WTC11 (cell line): Measurements from ENCODE around the gene ZNF787. TPM values are rescaled to one million over a fixed set of nuclear protein-coding genes. Genes with fewer than 3 reads are reported as not detected.

Source experiments
- ATAC-seq: fragments of 200-7000 bp; cut with Tn5 transposase; 2 replicates; pipeline ENCODE4 v1.10.0; 2021; ENCODE audit warnings: mild to moderate bottlenecking, moderate library complexity
- CTCF ChIA-PET: fragments of 300-600 bp; sonication (Branson Sonifier 250); formaldehyde crosslinking; loops from one replicate; lab custom pipeline; 2021; ENCODE audit warnings: antibody characterized with exemption; lab: Charles Lee
- POLR2A ChIA-PET: fragments of 350-600 bp; sonication (Branson Sonifier 250); formaldehyde crosslinking; loops from one replicate; lab custom pipeline; 2021; ENCODE audit warnings: antibody characterized with exemption; lab: Charles Lee
- DNase-seq: peaks from one replicate; pipeline ENCODE4 v3.0.0; 2021; ENCODE audit warnings: low spot score
- H3K27ac Mint-ChIP-seq: 2 replicates; pipeline ENCODE4 v1.8.0; 2021; ENCODE audit warnings: mixed read lengths
- H3K27me3 Mint-ChIP-seq: 2 replicates; pipeline ENCODE4 v1.8.0; 2021; ENCODE audit warnings: low read depth, mild to moderate bottlenecking, moderate library complexity, mixed read lengths
- H3K36me3 Mint-ChIP-seq: 2 replicates; pipeline ENCODE4 v1.8.0; 2021; ENCODE audit warnings: mixed read lengths
- H3K4me1 Mint-ChIP-seq: 2 replicates; pipeline ENCODE4 v1.8.0; 2022; ENCODE audit warnings: mixed read lengths
- H3K4me3 Mint-ChIP-seq: 2 replicates; pipeline ENCODE4 v1.8.0; 2021; ENCODE audit warnings: mild to moderate bottlenecking, moderate library complexity, mixed read lengths
- H3K9me3 Mint-ChIP-seq: 2 replicates; pipeline ENCODE4 v1.8.0; 2021; ENCODE audit warnings: mixed read lengths
- AFF4 ChIP-seq: sonication (generic); formaldehyde crosslinking; IDR thresholded peaks from 2 replicates; pipeline ENCODE4 v1.8.1; 2023; ENCODE audit warnings: mild to moderate bottlenecking, missing genetic modification reagents, borderline replicate concordance
- CREB1 ChIP-seq: sonication (generic); formaldehyde crosslinking; IDR thresholded peaks from 2 replicates; pipeline ENCODE4 v1.8.0; 2023; ENCODE audit warnings: mild to moderate bottlenecking, missing genetic modification reagents
- ELF4 ChIP-seq: sonication (generic); formaldehyde crosslinking; IDR thresholded peaks from 2 replicates; pipeline ENCODE4 v1.8.1; 2022; ENCODE audit warnings: low read depth, mild to moderate bottlenecking, moderate library complexity, missing genetic modification reagents
- ESRRA ChIP-seq: sonication (generic); formaldehyde crosslinking; IDR thresholded peaks from 2 replicates; pipeline ENCODE4 v1.8.1; 2022; ENCODE audit warnings: mild to moderate bottlenecking, missing genetic modification reagents, borderline replicate concordance
- ETV6 ChIP-seq: sonication (generic); formaldehyde crosslinking; IDR thresholded peaks from 2 replicates; pipeline ENCODE4 v1.8.1; 2022; ENCODE audit warnings: mild to moderate bottlenecking, missing genetic modification reagents
- GABPB1 ChIP-seq: sonication (generic); formaldehyde crosslinking; IDR thresholded peaks from 2 replicates; pipeline ENCODE4 v1.8.1; 2023; ENCODE audit warnings: mild to moderate bottlenecking, missing genetic modification reagents
- GTF2I ChIP-seq: fragments of 250-450 bp; sonication (Bioruptor Pico); conservative IDR thresholded peaks from 2 replicates; pipeline ENCODE4 v1.4.0; 2021; ENCODE audit warnings: mild to moderate bottlenecking
- JUN ChIP-seq: sonication (generic); formaldehyde crosslinking; IDR thresholded peaks from 2 replicates; pipeline ENCODE4 v1.8.0; 2023; ENCODE audit warnings: mild to moderate bottlenecking, missing genetic modification reagents
- MYBL2 ChIP-seq: sonication (generic); formaldehyde crosslinking; IDR thresholded peaks from 2 replicates; pipeline ENCODE4 v1.8.1; 2023; ENCODE audit warnings: mild to moderate bottlenecking, moderate library complexity, missing genetic modification reagents
- STAT6 ChIP-seq: sonication (generic); formaldehyde crosslinking; conservative IDR thresholded peaks from 2 replicates; pipeline ENCODE4 v1.8.1; 2023; ENCODE audit warnings: mild to moderate bottlenecking, low read depth, missing genetic modification reagents, moderate library complexity
- TCF7 ChIP-seq: sonication (generic); formaldehyde crosslinking; IDR thresholded peaks from 2 replicates; pipeline ENCODE4 v1.8.0; 2022; ENCODE audit warnings: mild to moderate bottlenecking, low read depth, missing genetic modification reagents, moderate library complexity
- ZMAT4 ChIP-seq: fragments of 250-450 bp; sonication (Bioruptor Pico); IDR thresholded peaks from 2 replicates; pipeline ENCODE4 v1.9.0; 2021; ENCODE audit warnings: mild to moderate bottlenecking
- ZNF232 ChIP-seq: sonication (generic); formaldehyde crosslinking; IDR thresholded peaks from 2 replicates; pipeline ENCODE4 v1.8.0; 2022; ENCODE audit warnings: mild to moderate bottlenecking, missing genetic modification reagents
- ZNF263 ChIP-seq: sonication (generic); formaldehyde crosslinking; IDR thresholded peaks from 2 replicates; pipeline ENCODE4 v1.8.1; 2022; ENCODE audit warnings: low read depth, mild to moderate bottlenecking, moderate library complexity, missing genetic modification reagents
- ZNF425 ChIP-seq: fragments of 250-450 bp; sonication (Bioruptor Pico); conservative IDR thresholded peaks from 2 replicates; pipeline ENCODE4 v1.9.0; 2021; ENCODE audit warnings: mild to moderate bottlenecking
- ZNF532 ChIP-seq: fragments of 250-450 bp; sonication (Bioruptor Pico); IDR thresholded peaks from 2 replicates; pipeline ENCODE4 v1.9.0; 2021; ENCODE audit warnings: mild to moderate bottlenecking, borderline replicate concordance
- total RNA-seq: library from RNA; stranded (reverse); gene quantifications from 3 replicates; pipeline ENCODE4 v1.2.3, GENCODE V29; 2021

The ZNF787 gene
- total RNA-seq, 1 experiment from 2014 or later: 62.9 TPM

- ChIA-PET POLR2A (interaction anchor here (0.6 to 1.1 kb wide), 3 partner anchors 22 to 512 kb away, joined by 4 to 7 read pairs (median 5); partner anchors contain the start of genes GALP and ZNF787), CTCF (interaction anchor here (1.9 to 2.9 kb wide), 3 partner anchors 9 to 167 kb away, joined by 6 to 19 read pairs (median 11); no protein-coding TSS in a partner anchor)
- ATAC-seq: no peak
- DNase-seq: no peak
- Mint-ChIP-seq H3K9me3 (no peaks in the 10 kb centered on the region), H3K4me1 (peaks cover 20% of the 10 kb centered on the region), H3K27me3 (peaks cover 3% of the 10 kb centered on the region; the same call in 1 of the 2 replicates), H3K27ac (no peak overlapping the region; the same call in 1 of the 2 replicates), H3K36me3 (peaks cover 8% of the 10 kb centered on the region), H3K4me3 (peak overlapping the region; percentile 79; the same call in 1 of the 2 replicates)
- TF ChIP-seq ZNF263 (no peak), ESRRA (CRISPR knock-in tag) (no peak), ZNF532 (CRISPR knock-in tag) (no peak), JUN (CRISPR knock-in tag) (no peak), MYBL2 (CRISPR knock-in tag) (no peak), AFF4 (CRISPR knock-in tag) (no peak), ELF4 (no peak), CREB1 (CRISPR knock-in tag) (no peak), ETV6 (no peak), GABPB1 (CRISPR knock-in tag) (no peak), ZNF232 (CRISPR knock-in tag) (no peak), GTF2I (CRISPR knock-in tag) (no peak), ZNF425 (CRISPR knock-in tag) (no peak), STAT6 (CRISPR knock-in tag) (no peak), TCF7 (CRISPR knock-in tag) (no peak), ZMAT4 (CRISPR knock-in tag) (no peak)
Measured at GRCh38 chr19:56142897-56143434, 21.9 kb upstream of the ZNF787 start.
